Adrenal gland (tissue), 12 donors: Measurements from ENCODE around the gene MRPL33. TPM values are rescaled to one million over a fixed set of nuclear protein-coding genes. Genes with fewer than 3 reads are reported as not detected.

ENCODE experiments used
- DNase-seq, 7 donors: peaks; one replicate each; pipeline ENCODE4 v3.0.0-alpha.2; 2019 to 2020
- H3K27ac ChIP-seq, 5 donors: fragments of 200-600 bp; sonication (generic) in 4 of 5; 1 replicate in 3 of 5; 2 replicates in 2 of 5; pipeline versions ENCODE4 v1.5.1 to v1.8.0; 2016 to 2020; ENCODE audit warnings: mild to moderate bottlenecking in 1 of 5
- H3K27me3 ChIP-seq: fragments of 200-600 bp; 2 replicates; pipeline ENCODE4 v1.8.0; 2021
- H3K36me3 ChIP-seq, 2 donors: fragments of 200-600 bp; replicated peaks in 1 of 2; 1 replicate in 1 of 2; 2 replicates in 1 of 2; pipeline versions ENCODE4 v1.5.1 to v1.8.0; 2018 to 2022
- H3K4me1 ChIP-seq, 2 donors: fragments of 200-600 bp; replicated peaks in 1 of 2; 1 replicate in 1 of 2; 2 replicates in 1 of 2; pipeline versions ENCODE4 v1.5.1 to v1.8.0; 2018 to 2021
- H3K4me3 ChIP-seq, 4 donors: fragments of 200-600 bp; sonication (generic) in 3 of 4; one replicate each; pipeline ENCODE4 v1.5.1; 2016 to 2018
- H3K9me3 ChIP-seq, 3 donors: fragments of 200-600 bp; sonication (generic) in 1 of 3; replicated peaks in 1 of 3; 1 replicate in 2 of 3; 2 replicates in 1 of 3; pipeline versions ENCODE4 v1.5.1 to v1.8.0; 2016 to 2021
- CTCF ChIP-seq, 6 experiments: fragments of 450-650 bp in 4 of 6; fragments of 200-600 bp in 2 of 6; sonication (generic) in 1 of 6; IDR thresholded peaks; 1 replicate in 5 of 6; 2 replicates in 1 of 6; pipeline versions ENCODE4 v1.5.1 to v1.8.0; 2016 to 2021; ENCODE audit warnings: antibody characterized with exemption in 6 of 6, mild to moderate bottlenecking in 2 of 6, moderate library complexity in 1 of 6
- POLR2A ChIP-seq, 2 donors: fragments of 450-650 bp; IDR thresholded peaks; one replicate each; pipeline ENCODE4 v1.6.1; 2017; ENCODE audit warnings: antibody characterized with exemption in 2 of 2, mild to moderate bottlenecking in 2 of 2, moderate library complexity in 1 of 2
- WGBS, 4 donors: extraction: QIAGEN DNeasy Blood & Tissue Kit in 2 of 4; methylation state at CpG; one replicate each; pipeline versions ENCODE4 v1.1.5 to v1.1.7; 2013 to 2017; 5-methylcytosine and 5-hydroxymethylcytosine counted together
- intact Hi-C, 2 donors: fragments of 100-400 bp; cut with DNase I; formaldehyde crosslinking; loops; one replicate each; pipeline versions ENCODE4 v1.14.1 to v1.15.0; 2022 to 2023
- polyA plus RNA-seq, 3 donors: library from polyadenylated mRNA; stranded (reverse); fragments of 200-250 nt in 2 of 3; fragments of 350-450 nt in 1 of 3; fragmentation: Illumina TruSeq in 1 of 3; extraction: RNeasy Lipid Tissue Mini Kit (QIAGEN cat#74804) in 1 of 3; gene quantifications; one replicate each; pipeline ENCODE4 v1.2.3, GENCODE V29; 2013 to 2014
- total RNA-seq, 9 donors: library from RNA; depleted of rRNA in 4 of 9; stranded (reverse); fragments of >200 nt in 4 of 9; fragments of 120-200 nt in 1 of 9; fragmentation: NEBNext Ultra II Directional in 1 of 9; extraction: Animal tissue kit (Norgen Biotek cat#: 25700) in 1 of 9; gene quantifications; one replicate each; pipeline versions ENCODE4 v1.1.0 to v1.2.4, GENCODE V29; 2013 to 2023
- donor health status: healthy with polysubstance abuse.
- donor health status: Bipolar disorder and iron deficiency.
- donor health status: DM: yes; HTN: yes; CAD: no.
- donor health status: DM: no; HTN: no; CAD: no.
- donor health status: DM: no; HTN: no; CAD: no.
- donor health status: DM: yes; HTN: yes; CAD: no.

The MRPL33 gene
- total and polyA plus RNA-seq, 12 donors: 211 to 1,020 (median 485) TPM

GRCh38 chr2:27815860-27816438 is 44.4 kb downstream of the MRPL33 start:
- Histone ChIP-seq H3K36me3 (no peaks in the 10 kb centered on the region), H3K4me3 (no peak overlapping the region), H3K27ac (no peak overlapping the region), H3K4me1 (no peaks in the 10 kb centered on the region), H3K27me3 (no peaks in the 10 kb centered on the region), H3K9me3 (no peaks in the 10 kb centered on the region)
- intact Hi-C loops: no loop called here
- TF ChIP-seq POLR2A (IDR thresholded peaks at IDR 0.05): no peak
- no peak for DNase-seq
- WGBS, 4 donors: 88 to 97% (median 94%) methylated on average over 4 of the region's 4 CpGs

GRCh38 chr2:27822049-27822448 is 50.5 kb downstream of the MRPL33 start:
- H3K9me3 ChIP-seq: no peaks in the 10 kb centered on the region
- peaks cover 0 to 5% of the 10 kb centered on the region in 2 donors for H3K36me3 ChIP-seq
- DNase-seq: no peak
- whole genome bisulfite sequencing, 4 donors: 88 to 97% (median 92%) methylated on average over 1 of the region's 1 CpG
- TF ChIP-seq POLR2A (IDR thresholded peaks at IDR 0.05) (no peak), CTCF (IDR thresholded peaks at IDR 0.05) (no peak)
- H3K27me3 ChIP-seq: no peaks in the 10 kb centered on the region
- no peak overlapping the region for H3K27ac ChIP-seq
- no peak overlapping the region for H3K4me3 ChIP-seq
- no peaks in the 10 kb centered on the region for H3K4me1 ChIP-seq
- intact Hi-C loops: no loop called here

- TF ChIP-seq POLR2A (IDR thresholded peaks at IDR 0.05) (no peak), CTCF (IDR thresholded peaks at IDR 0.05) (no peak)
- H3K36me3 ChIP-seq: peaks cover 0 to 6% of the 10 kb centered on the region in 2 donors
- H3K27ac ChIP-seq: no peak overlapping the region
- 87 to 88% (median 88%) methylated on average over 5 of the region's 5 CpGs for WGBS, 4 donors
- no peaks in the 10 kb centered on the region for H3K4me1 ChIP-seq
- intact Hi-C loops: no loop called here
- H3K27me3 ChIP-seq: no peaks in the 10 kb centered on the region
- no peak for DNase-seq
- no peak overlapping the region for H3K4me3 ChIP-seq
- H3K9me3 ChIP-seq: no peaks in the 10 kb centered on the region
These were observed 51.6 kb downstream of the MRPL33 start for GRCh38 chr2:27823135-27823534.

- no peak overlapping the region for H3K27ac ChIP-seq
These were observed 52.0 kb downstream of the MRPL33 start for GRCh38 chr2:27823569-27823968.

More at GRCh38 chr2:27823569-27823968, 52.0 kb downstream of the MRPL33 start:
- intact Hi-C loops: no loop called here
- WGBS, 4 donors: 88 to 93% (median 91%) methylated on average over 5 of the region's 5 CpGs
- Histone ChIP-seq H3K9me3 (no peaks in the 10 kb centered on the region), H3K27me3 (no peaks in the 10 kb centered on the region), H3K36me3 (peaks cover 0 to 6% of the 10 kb centered on the region in 2 donors), H3K4me1 (no peaks in the 10 kb centered on the region), H3K4me3 (no peak overlapping the region)
- no peak for TF ChIP-seq POLR2A (IDR thresholded peaks at IDR 0.05)
- no peak for TF ChIP-seq CTCF (IDR thresholded peaks at IDR 0.05)
- no peak for DNase-seq
